Measurements from ENCODE around the gene EP300.
"Not testable (repeated sequence)": the region's sequence is repeated elsewhere in the genome, so short reads cannot be mapped to it uniquely, and the experiment has no call there.

EP300 gene

GRCh38 chr22:41152902-41153301, 60.5 kb downstream of the EP300 start:
- Histone ChIP-seq H3K36me3 (ENCODE audit: insufficient read depth, low read length) (peaks cover 99% of the 10 kb centered on the region), H3K9ac (ENCODE audit: insufficient read length) (no peak overlapping the region), H3K9me3 (ENCODE audit: low read depth, low read length) (no peaks in the 10 kb centered on the region), H3K27ac (no peak overlapping the region), H3K4me3 (no peak overlapping the region)
- no peak for DNase-seq (ENCODE audit: low read depth, low spot score)
- TF ChIP-seq POLR2AphosphoS5 (IDR thresholded peaks at IDR 0.05; ENCODE audit: borderline replicate concordance, low read depth, low read length) (no peak), FOXP2 (optimal IDR thresholded peaks at IDR 0.05; ENCODE audit: control extremely low read depth, extremely low read length, insufficient read depth) (no peak), EZH2 (IDR thresholded peaks at IDR 0.05) (no peak)

GRCh38 chr22:41157083-41157482, 64.7 kb downstream of the EP300 start:
- H3K9me3 ChIP-seq (ENCODE audit: low read depth, low read length), result no peaks in the 10 kb centered on the region
- H3K36me3 ChIP-seq (ENCODE audit: insufficient read depth, low read length), result peaks cover 97% of the 10 kb centered on the region
- TF ChIP-seq EZH2 (IDR thresholded peaks at IDR 0.05) (no peak), POLR2AphosphoS5 (IDR thresholded peaks at IDR 0.05; ENCODE audit: borderline replicate concordance, low read depth, low read length) (no peak), FOXP2 (optimal IDR thresholded peaks at IDR 0.05; ENCODE audit: control extremely low read depth, extremely low read length, insufficient read depth) (no peak)
- no peak overlapping the region for H3K27ac ChIP-seq
- DNase-seq (ENCODE audit: low read depth, low spot score), result no peak
- no peak overlapping the region for H3K9ac ChIP-seq (ENCODE audit: insufficient read length)
- no peak overlapping the region for H3K4me3 ChIP-seq

GRCh38 chr22:41169157-41169556, 76.8 kb downstream of the EP300 start:
- DNase-seq (ENCODE audit: low read depth, low spot score), result no peak
- H3K9ac ChIP-seq (ENCODE audit: insufficient read length), result no peak overlapping the region
- no peak overlapping the region for H3K27ac ChIP-seq
- no peaks in the 10 kb centered on the region for H3K9me3 ChIP-seq (ENCODE audit: low read depth, low read length)
- TF ChIP-seq POLR2AphosphoS5 (IDR thresholded peaks at IDR 0.05; ENCODE audit: borderline replicate concordance, low read depth, low read length) (no peak), FOXP2 (optimal IDR thresholded peaks at IDR 0.05; ENCODE audit: control extremely low read depth, extremely low read length, insufficient read depth) (no peak), EZH2 (IDR thresholded peaks at IDR 0.05) (no peak)
- H3K4me3 ChIP-seq, result no peak overlapping the region
- peaks cover 82% of the 10 kb centered on the region for H3K36me3 ChIP-seq (ENCODE audit: insufficient read depth, low read length)

GRCh38 chr22:41171996-41172395, 79.6 kb downstream of the EP300 start:
- H3K36me3 ChIP-seq (ENCODE audit: insufficient read depth, low read length), result peaks cover 88% of the 10 kb centered on the region
- no peak for DNase-seq (ENCODE audit: low read depth, low spot score)
- H3K9ac ChIP-seq (ENCODE audit: insufficient read length), result no peak overlapping the region
- no peak overlapping the region; the same call in 1 of the 2 replicates for H3K27ac ChIP-seq
- H3K4me3 ChIP-seq, result no peak overlapping the region
- TF ChIP-seq EZH2 (IDR thresholded peaks at IDR 0.05) (no peak), FOXP2 (optimal IDR thresholded peaks at IDR 0.05; ENCODE audit: control extremely low read depth, extremely low read length, insufficient read depth) (no peak), POLR2AphosphoS5 (IDR thresholded peaks at IDR 0.05; ENCODE audit: borderline replicate concordance, low read depth, low read length) (no peak)
- H3K9me3 ChIP-seq (ENCODE audit: low read depth, low read length), result no peaks in the 10 kb centered on the region

- no peak for DNase-seq (ENCODE audit: low read depth, low spot score)
- Histone ChIP-seq H3K9ac (ENCODE audit: insufficient read length) (no peak overlapping the region), H3K4me3 (no peak overlapping the region), H3K9me3 (ENCODE audit: low read depth, low read length) (no peaks in the 10 kb centered on the region), H3K27ac (no peak overlapping the region), H3K36me3 (ENCODE audit: insufficient read depth, low read length) (peaks cover 90% of the 10 kb centered on the region)
- TF ChIP-seq POLR2AphosphoS5 (IDR thresholded peaks at IDR 0.05; ENCODE audit: borderline replicate concordance, low read depth, low read length) (no peak), EZH2 (IDR thresholded peaks at IDR 0.05) (no peak), FOXP2 (optimal IDR thresholded peaks at IDR 0.05; ENCODE audit: control extremely low read depth, extremely low read length, insufficient read depth) (no peak)
Measured at GRCh38 chr22:41175546-41175945, 83.2 kb downstream of the EP300 start.

GRCh38 chr22:41177040-41177621, 84.7 kb downstream of the EP300 start:
- no peaks in the 10 kb centered on the region for H3K9me3 ChIP-seq (ENCODE audit: low read depth, low read length)
- H3K27ac ChIP-seq, result no peak overlapping the region
- H3K4me3 ChIP-seq, result no peak overlapping the region
- DNase-seq (ENCODE audit: low read depth, low spot score), result no peak
- peaks cover 82% of the 10 kb centered on the region for H3K36me3 ChIP-seq (ENCODE audit: insufficient read depth, low read length)
- TF ChIP-seq POLR2AphosphoS5 (IDR thresholded peaks at IDR 0.05; ENCODE audit: borderline replicate concordance, low read depth, low read length), result no peak
- no peak for TF ChIP-seq FOXP2 (optimal IDR thresholded peaks at IDR 0.05; ENCODE audit: control extremely low read depth, extremely low read length, insufficient read depth)
- TF ChIP-seq EZH2 (IDR thresholded peaks at IDR 0.05), result no peak
- H3K9ac ChIP-seq (ENCODE audit: insufficient read length), result no peak overlapping the region

- DNase-seq (ENCODE audit: low read depth, low spot score), result no peak
- Histone ChIP-seq H3K27ac (no peak overlapping the region), H3K9ac (ENCODE audit: insufficient read length) (no peak overlapping the region), H3K4me3 (no peak overlapping the region), H3K36me3 (ENCODE audit: insufficient read depth, low read length) (peaks cover 75% of the 10 kb centered on the region), H3K9me3 (ENCODE audit: low read depth, low read length) (no peaks in the 10 kb centered on the region)
- no peak for TF ChIP-seq FOXP2 (optimal IDR thresholded peaks at IDR 0.05; ENCODE audit: control extremely low read depth, extremely low read length, insufficient read depth)
- TF ChIP-seq EZH2 (IDR thresholded peaks at IDR 0.05), result no peak
- no peak for TF ChIP-seq POLR2AphosphoS5 (IDR thresholded peaks at IDR 0.05; ENCODE audit: borderline replicate concordance, low read depth, low read length)
Measured at GRCh38 chr22:41177622-41178424, 85.4 kb downstream of the EP300 start.

- H3K36me3 ChIP-seq (ENCODE audit: insufficient read depth, low read length), result peaks cover 68% of the 10 kb centered on the region
- no peaks in the 10 kb centered on the region for H3K9me3 ChIP-seq (ENCODE audit: low read depth, low read length)
- no peak for DNase-seq (ENCODE audit: low read depth, low spot score)
- H3K4me3 ChIP-seq, result no peak overlapping the region
- H3K27ac ChIP-seq, result no peak overlapping the region
- TF ChIP-seq EZH2 (IDR thresholded peaks at IDR 0.05), result no peak
- TF ChIP-seq FOXP2 (optimal IDR thresholded peaks at IDR 0.05; ENCODE audit: control extremely low read depth, extremely low read length, insufficient read depth), result no peak
- no peak for TF ChIP-seq POLR2AphosphoS5 (IDR thresholded peaks at IDR 0.05; ENCODE audit: borderline replicate concordance, low read depth, low read length)
- no peak overlapping the region for H3K9ac ChIP-seq (ENCODE audit: insufficient read length)
Measured at GRCh38 chr22:41178425-41178975, 86.1 kb downstream of the EP300 start.

- not testable (repeated sequence) for DNase-seq (ENCODE audit: low read depth, low spot score); H3K9ac ChIP-seq (ENCODE audit: insufficient read length); H3K4me3 ChIP-seq; H3K9me3 ChIP-seq (ENCODE audit: low read depth, low read length); H3K27ac ChIP-seq
- H3K36me3 ChIP-seq (ENCODE audit: insufficient read depth, low read length), result peaks cover 50% of the 10 kb centered on the region
Measured at GRCh38 chr22:41180362-41180761, 88.0 kb downstream of the EP300 start.

All from SK-N-MC (cell line).